Measurements from ENCODE around the gene SMIM30.
A peak's percentile ranks its signal among the peaks of the same experiment; 100 is the strongest.
"Not testable (repeated sequence)": the region's sequence is repeated elsewhere in the genome, so short reads cannot be mapped to it uniquely, and the experiment has no call there.

SMIM30 gene, protein sequence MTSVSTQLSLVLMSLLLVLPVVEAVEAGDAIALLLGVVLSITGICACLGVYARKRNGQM

DNA sequence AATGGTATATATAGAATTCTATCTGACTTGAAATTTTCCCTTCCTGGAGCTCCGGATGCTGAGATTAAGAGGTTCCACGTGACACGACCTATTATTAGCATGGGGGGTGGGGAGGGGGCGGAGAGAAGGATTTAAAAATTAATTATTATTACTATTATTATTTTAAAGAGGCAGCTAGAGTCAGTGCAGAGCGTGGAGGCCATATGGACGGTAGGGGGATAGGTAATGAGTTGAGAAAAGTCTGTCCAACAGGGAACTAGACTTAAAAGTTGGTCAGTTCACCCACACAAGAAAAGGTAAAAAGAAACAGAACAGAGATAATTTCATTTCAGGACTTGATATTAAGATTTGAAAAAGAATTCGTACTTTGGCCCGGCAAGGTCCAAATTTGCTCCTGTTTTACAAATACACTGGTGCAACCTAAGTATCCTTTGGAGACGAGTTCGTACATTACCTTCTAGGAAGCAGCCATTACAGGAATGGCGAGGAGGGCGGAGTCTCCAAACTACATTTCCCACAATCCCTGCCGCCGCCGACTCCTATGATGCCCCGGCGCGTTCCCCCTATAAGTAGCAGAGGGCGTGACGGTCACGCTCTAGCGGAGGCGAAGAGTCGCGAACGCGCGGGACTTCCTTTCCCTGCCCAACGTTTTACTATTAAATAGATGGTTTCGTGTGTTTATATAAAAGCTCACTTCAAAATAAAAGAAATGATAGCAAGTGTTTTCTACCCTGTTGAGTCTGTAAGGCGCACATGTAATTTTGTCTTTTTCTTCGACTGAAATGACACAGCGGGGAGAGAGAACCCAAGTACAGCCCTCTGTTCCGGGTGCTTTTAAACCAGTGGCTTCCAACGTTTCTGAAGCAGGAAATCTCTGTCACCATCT, at the start of gene SMIM30:
SMIM30 (minus strand) TSS at position 481 of the 886 bp plus-strand sequence. CDS start 976 bp downstream, outside the sequence.
- DNase-seq, result no peak

DNA sequence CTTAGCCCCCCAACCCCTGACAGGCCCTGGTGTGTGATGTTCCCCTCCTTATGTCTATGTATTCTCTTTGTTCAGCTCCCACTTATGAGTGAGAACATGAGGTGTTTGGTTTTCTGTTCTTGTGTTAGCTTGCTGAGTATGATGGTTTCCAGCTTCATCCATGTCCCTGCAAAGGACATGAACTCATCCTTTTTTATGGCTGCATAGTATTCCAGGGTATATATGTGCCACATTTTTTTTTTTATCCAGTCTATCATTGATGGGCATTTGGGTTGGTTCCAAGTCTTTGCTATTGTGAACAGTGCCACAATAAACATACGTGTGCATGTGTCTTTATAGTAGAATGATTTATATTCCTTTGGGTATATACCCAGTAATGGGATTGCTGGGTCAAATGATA, 47.8 kb upstream of the SMIM30 start:
- not testable (repeated sequence) for DNase-seq

- DNase-seq, result no peak
Observed at GRCh38 chr7:113161050-113161449, 42.7 kb upstream of the SMIM30 start.

- peak; percentile 10 for DNase-seq
Observed at GRCh38 chr7:113159746-113160339, 41.5 kb upstream of the SMIM30 start.

DNA sequence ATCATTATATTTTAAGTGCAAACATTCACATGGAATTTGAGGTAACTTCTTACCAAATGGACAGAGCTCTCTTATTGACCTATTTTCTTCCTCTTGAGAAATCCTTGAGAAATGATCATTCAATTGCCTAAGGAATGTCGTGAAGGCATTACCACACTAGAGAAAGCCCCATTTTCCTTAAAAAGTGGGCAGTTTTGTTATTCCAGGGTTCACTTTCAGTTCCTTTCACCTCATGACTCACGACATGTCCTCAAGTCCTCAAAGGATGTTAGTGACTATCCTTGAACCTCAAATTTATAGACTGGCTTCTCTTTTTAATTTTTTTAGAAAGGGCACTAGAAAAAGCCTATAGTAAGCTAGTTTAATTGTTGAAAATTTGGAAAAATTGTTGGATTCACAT, 40.4 kb upstream of the SMIM30 start:
- no peak for DNase-seq

GRCh38 chr7:113154117-113154516, 35.8 kb upstream of the SMIM30 start:
- DNase-seq, result no peak

- no peak for DNase-seq
Observed at GRCh38 chr7:113144817-113145216, 26.5 kb upstream of the SMIM30 start.

GRCh38 chr7:113143486-113144257, 25.3 kb upstream of the SMIM30 start:
- no peak for DNase-seq

GRCh38 chr7:113142385-113143119, 24.2 kb upstream of the SMIM30 start:
- DNase-seq, result no peak

- DNase-seq, result no peak
Observed at GRCh38 chr7:113141803-113142202, 23.4 kb upstream of the SMIM30 start.

GRCh38 chr7:113140956-113141355, 22.6 kb upstream of the SMIM30 start:
- no peak for DNase-seq

DNA sequence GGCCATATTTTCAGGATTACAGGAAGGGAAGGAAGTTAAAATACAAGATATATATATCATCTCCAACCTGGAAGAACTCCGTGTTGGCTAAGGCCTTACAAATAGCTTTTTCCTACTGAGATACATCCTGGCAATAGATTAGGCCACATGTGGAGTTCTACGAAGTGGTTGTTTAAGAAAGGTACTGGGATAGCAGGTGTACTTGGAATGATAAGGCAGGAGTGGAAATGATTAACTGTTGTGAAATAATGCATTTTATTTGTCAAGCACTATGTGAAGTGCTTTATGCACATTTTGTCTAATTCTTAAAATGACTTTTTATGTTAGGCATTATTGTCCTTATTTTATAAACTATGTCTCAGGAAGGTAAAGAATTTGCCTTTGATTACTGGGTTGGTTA, 18.9 kb upstream of the SMIM30 start:
- DNase-seq, result no peak

GRCh38 chr7:113134025-113134424, 15.7 kb upstream of the SMIM30 start:
- DNase-seq, result no peak

DNA sequence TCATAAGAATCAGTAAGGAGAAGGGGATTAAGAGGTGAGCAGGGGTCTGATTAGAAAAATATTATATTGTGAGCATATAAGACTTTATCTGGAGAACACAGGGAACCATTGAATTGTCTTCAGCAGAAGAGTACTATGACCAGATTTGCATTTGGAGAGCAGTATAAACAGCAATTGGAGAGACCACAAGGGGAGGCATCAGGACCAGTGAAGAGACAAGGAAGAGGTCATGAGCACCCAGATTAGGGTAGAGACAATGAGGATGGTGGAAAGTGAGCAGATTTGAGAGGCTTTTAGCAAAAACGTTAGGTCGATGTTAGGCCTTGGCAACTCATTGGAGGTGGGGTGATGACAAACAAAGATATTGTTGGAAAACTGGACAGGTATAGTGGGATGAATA, 13.0 kb upstream of the SMIM30 start:
- DNase-seq, result no peak

DNA sequence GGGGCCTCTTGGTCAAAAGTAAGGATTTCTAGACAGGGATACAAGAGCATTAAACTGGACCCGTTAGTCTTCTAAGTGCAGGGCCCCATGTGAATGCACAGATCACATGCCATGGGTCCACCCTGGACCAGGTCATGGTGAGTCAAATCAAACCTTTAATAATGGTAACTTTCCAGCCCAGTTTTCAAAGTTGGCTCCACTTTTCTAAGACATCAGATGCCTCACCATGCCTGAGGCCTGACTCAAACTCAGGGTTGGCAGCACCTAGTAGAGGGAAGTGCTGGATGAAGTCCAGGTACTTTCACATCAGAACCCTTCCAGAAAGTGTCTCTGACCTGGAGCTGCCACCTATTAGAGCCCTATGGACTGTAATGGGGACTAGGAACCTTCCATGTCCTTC, 9.7 kb upstream of the SMIM30 start:
- no peak for DNase-seq

DNA sequence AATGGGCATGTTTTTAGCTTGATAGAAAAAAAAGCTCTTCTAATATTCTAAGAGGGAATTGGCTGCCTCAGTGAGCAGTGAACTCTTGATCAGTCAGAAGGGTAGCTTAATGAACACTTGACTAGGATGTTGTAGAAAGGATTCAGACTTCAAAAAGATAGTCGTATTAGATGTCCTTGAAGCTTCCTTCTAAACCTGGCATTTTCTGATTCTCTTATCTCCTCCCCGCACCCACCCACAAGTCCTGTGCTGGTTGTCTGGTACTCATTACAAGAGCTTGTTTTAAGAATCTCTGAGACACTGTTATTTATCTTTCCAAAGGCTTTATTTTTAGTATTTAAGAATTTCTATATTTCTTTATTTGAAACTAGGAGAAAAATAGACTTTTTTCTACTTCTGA, 7.4 kb upstream of the SMIM30 start:
- no peak for DNase-seq

DNA sequence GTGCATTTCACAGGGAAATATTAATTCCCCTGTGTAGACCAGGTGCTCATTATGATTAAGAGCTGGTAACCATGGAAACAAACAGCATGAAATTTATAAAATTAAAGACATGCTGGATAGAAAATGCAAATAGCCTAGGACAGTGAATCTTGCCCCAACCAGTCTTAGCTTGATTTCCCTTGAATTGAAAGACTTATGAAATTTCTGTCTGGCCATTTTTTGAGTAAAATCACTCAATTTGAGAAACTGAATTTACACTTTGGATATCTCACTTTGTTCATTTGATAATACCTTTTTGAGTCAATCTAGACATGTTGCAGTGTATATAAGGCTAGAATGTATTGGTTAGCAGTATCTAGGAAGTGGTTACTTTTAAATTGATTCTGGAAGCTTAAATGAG, 4.4 kb upstream of the SMIM30 start:
- no peak for DNase-seq

GRCh38 chr7:113120647-113121046, 2.3 kb upstream of the SMIM30 start:
- no peak for DNase-seq

- no peak for DNase-seq
Observed at GRCh38 chr7:113119429-113119828, 1.1 kb upstream of the SMIM30 start.

GRCh38 chr7:113117374-113117774, 980 bp downstream of the SMIM30 start:
- not testable (repeated sequence) for DNase-seq

GRCh38 chr7:113113912-113114311, 4.4 kb downstream of the SMIM30 start:
- DNase-seq, result no peak

- no peak for DNase-seq
Observed at GRCh38 chr7:113109718-113110117, 8.6 kb downstream of the SMIM30 start.

GRCh38 chr7:113100121-113100603, 18.2 kb downstream of the SMIM30 start:
- no peak for DNase-seq
